Measurements from ENCODE around the gene CSF3R. TPM values are rescaled to one million over a fixed set of nuclear protein-coding genes. Genes with fewer than 3 reads are reported as not detected.

CSF3R gene
- total and polyA plus RNA-seq, 9 of the 15 experiments (the other 6 are each of a cell fraction or from before 2014, with no cell fraction given): 0.21 to 0.86 (median 0.40) TPM; not detected in 1

DNA sequence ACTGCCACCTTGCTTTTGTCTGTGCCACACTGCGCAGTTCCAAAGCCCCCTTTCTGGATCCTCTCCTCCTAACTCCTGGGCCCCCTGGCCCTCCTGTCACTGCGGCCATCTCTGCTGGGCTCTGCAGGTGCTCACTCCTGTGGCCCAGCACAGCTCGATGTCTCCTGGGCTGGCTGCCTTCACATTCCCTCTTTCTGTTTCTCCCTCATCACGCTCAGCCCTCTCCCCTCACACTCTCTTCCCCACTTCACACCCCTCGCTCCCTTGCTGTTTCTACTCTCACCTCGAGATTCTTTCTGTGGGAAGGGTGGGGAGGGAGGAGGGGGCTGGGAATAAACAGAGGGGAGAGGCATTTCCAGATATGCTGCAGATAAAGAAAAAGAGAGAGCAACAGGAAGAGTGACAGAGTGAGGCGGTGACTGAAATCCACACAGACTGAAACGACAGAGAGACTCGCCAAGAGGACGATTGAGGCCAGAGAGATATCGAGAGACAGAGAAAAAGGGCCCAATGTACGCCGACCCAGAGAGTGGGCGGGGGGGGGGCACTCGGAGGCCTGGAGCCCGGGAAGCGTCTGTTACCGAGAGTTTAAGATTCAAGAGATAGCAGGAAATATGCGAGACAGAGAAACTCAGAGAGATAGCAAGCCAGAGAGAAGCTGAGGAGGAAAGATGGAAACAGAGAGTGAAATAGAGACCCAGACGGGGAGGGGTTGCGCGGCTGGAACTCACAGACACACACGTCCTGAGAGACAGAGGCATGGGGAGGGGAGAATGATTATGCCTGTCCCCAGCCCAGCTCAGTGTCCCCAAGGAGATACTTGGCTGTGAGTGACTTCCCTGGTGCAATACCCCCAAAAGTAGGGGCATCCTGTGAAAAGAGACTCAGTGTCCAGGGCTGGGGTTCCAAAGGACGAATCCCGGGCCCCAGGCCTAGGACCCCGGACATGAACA lies 666 bp downstream of the CSF3R start (continued):
- TF ChIP-seq ARID1B (IDR thresholded peaks at IDR 0.05) (peak; percentile 40; the same call in 1 of the 2 replicates), HDGF (IDR thresholded peaks at IDR 0.05) (peak; percentile 70; the same call in 1 of the 2 replicates), ZFX (CRISPR knock-in tag; IDR thresholded peaks at IDR 0.05) (peak; percentile 41; the same call in 1 of the 2 replicates), EGR1 (conservative IDR thresholded peaks at IDR 0.05) (peak; percentile 91), TOE1 (IDR thresholded peaks at IDR 0.05; ENCODE audit: borderline replicate concordance) (0 out of 2 replicates have a peak, but pooled peaks have one; percentile 8), TOE1 (CRISPR knock-in tag; IDR thresholded peaks at IDR 0.05; ENCODE audit: borderline replicate concordance, low read depth) (no peak), TEAD1 (CRISPR knock-in tag; IDR thresholded peaks at IDR 0.05) (0 out of 4 replicates have a peak, but pooled peaks of 1 of the 2 experiments have one; percentile 9), EP300 (IDR thresholded peaks at IDR 0.05; ENCODE audit: low read length) (peak; percentile 6; the same call in 1 of the 2 replicates), RB1 (IDR thresholded peaks at IDR 0.05; ENCODE audit: low read depth) (0 out of 2 replicates have a peak, but pooled peaks have one; percentile 5), FOXK2 (conservative IDR thresholded peaks at IDR 0.05 in 1 of 2, IDR thresholded peaks at IDR 0.05 in 1 of 2; ENCODE audit: low read depth in 2 of 2) (0 out of 4 replicates have a peak, but pooled peaks of 1 of the 2 experiments have one; percentile 24), ZFP36 (IDR thresholded peaks at IDR 0.05; ENCODE audit: low read depth, low read length, partially characterized antibody) (peak; percentile 14), SMARCA5 (IDR thresholded peaks at IDR 0.05) (peak; percentile 15; the same call in 1 of the 2 replicates)
- TF ChIP-seq, protein P1, sequence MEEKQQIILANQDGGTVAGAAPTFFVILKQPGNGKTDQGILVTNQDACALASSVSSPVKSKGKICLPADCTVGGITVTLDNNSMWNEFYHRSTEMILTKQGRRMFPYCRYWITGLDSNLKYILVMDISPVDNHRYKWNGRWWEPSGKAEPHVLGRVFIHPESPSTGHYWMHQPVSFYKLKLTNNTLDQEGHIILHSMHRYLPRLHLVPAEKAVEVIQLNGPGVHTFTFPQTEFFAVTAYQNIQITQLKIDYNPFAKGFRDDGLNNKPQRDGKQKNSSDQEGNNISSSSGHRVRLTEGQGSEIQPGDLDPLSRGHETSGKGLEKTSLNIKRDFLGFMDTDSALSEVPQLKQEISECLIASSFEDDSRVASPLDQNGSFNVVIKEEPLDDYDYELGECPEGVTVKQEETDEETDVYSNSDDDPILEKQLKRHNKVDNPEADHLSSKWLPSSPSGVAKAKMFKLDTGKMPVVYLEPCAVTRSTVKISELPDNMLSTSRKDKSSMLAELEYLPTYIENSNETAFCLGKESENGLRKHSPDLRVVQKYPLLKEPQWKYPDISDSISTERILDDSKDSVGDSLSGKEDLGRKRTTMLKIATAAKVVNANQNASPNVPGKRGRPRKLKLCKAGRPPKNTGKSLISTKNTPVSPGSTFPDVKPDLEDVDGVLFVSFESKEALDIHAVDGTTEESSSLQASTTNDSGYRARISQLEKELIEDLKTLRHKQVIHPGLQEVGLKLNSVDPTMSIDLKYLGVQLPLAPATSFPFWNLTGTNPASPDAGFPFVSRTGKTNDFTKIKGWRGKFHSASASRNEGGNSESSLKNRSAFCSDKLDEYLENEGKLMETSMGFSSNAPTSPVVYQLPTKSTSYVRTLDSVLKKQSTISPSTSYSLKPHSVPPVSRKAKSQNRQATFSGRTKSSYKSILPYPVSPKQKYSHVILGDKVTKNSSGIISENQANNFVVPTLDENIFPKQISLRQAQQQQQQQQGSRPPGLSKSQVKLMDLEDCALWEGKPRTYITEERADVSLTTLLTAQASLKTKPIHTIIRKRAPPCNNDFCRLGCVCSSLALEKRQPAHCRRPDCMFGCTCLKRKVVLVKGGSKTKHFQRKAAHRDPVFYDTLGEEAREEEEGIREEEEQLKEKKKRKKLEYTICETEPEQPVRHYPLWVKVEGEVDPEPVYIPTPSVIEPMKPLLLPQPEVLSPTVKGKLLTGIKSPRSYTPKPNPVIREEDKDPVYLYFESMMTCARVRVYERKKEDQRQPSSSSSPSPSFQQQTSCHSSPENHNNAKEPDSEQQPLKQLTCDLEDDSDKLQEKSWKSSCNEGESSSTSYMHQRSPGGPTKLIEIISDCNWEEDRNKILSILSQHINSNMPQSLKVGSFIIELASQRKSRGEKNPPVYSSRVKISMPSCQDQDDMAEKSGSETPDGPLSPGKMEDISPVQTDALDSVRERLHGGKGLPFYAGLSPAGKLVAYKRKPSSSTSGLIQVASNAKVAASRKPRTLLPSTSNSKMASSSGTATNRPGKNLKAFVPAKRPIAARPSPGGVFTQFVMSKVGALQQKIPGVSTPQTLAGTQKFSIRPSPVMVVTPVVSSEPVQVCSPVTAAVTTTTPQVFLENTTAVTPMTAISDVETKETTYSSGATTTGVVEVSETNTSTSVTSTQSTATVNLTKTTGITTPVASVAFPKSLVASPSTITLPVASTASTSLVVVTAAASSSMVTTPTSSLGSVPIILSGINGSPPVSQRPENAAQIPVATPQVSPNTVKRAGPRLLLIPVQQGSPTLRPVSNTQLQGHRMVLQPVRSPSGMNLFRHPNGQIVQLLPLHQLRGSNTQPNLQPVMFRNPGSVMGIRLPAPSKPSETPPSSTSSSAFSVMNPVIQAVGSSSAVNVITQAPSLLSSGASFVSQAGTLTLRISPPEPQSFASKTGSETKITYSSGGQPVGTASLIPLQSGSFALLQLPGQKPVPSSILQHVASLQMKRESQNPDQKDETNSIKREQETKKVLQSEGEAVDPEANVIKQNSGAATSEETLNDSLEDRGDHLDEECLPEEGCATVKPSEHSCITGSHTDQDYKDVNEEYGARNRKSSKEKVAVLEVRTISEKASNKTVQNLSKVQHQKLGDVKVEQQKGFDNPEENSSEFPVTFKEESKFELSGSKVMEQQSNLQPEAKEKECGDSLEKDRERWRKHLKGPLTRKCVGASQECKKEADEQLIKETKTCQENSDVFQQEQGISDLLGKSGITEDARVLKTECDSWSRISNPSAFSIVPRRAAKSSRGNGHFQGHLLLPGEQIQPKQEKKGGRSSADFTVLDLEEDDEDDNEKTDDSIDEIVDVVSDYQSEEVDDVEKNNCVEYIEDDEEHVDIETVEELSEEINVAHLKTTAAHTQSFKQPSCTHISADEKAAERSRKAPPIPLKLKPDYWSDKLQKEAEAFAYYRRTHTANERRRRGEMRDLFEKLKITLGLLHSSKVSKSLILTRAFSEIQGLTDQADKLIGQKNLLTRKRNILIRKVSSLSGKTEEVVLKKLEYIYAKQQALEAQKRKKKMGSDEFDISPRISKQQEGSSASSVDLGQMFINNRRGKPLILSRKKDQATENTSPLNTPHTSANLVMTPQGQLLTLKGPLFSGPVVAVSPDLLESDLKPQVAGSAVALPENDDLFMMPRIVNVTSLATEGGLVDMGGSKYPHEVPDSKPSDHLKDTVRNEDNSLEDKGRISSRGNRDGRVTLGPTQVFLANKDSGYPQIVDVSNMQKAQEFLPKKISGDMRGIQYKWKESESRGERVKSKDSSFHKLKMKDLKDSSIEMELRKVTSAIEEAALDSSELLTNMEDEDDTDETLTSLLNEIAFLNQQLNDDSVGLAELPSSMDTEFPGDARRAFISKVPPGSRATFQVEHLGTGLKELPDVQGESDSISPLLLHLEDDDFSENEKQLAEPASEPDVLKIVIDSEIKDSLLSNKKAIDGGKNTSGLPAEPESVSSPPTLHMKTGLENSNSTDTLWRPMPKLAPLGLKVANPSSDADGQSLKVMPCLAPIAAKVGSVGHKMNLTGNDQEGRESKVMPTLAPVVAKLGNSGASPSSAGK (IDR thresholded peaks at IDR 0.05): peak; percentile 31; the same call in 1 of the 2 replicates
- TF ChIP-seq, protein P2, sequence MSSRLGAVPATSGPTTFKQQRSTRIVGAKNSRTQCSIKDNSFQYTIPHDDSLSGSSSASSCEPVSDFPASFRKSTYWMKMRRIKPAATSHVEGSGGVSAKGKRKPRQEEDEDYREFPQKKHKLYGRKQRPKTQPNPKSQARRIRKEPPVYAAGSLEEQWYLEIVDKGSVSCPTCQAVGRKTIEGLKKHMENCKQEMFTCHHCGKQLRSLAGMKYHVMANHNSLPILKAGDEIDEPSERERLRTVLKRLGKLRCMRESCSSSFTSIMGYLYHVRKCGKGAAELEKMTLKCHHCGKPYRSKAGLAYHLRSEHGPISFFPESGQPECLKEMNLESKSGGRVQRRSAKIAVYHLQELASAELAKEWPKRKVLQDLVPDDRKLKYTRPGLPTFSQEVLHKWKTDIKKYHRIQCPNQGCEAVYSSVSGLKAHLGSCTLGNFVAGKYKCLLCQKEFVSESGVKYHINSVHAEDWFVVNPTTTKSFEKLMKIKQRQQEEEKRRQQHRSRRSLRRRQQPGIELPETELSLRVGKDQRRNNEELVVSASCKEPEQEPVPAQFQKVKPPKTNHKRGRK (tag; IDR thresholded peaks at IDR 0.05): 0 out of 2 replicates have a peak, but pooled peaks have one; percentile 24

All from K562 (cell line).